DMS153 treated with DMSO at 0.1 percent for 48 hours (cell line): ENCODE results near the gene ZDHHC8.

ENCODE experiments used
- DNase-seq: peaks from one replicate; lab custom pipeline; 2025; ENCODE audit not compliant: unreplicated experiment; lab: John Stamatoyannopoulos, UW

ZDHHC8 gene

GRCh38 chr22:20177217-20177911, 45.8 kb downstream of the ZDHHC8 start:
- DNase-seq: no peak

- no peak for DNase-seq
These were observed 46.7 kb downstream of the ZDHHC8 start for GRCh38 chr22:20178075-20178914.

- DNase-seq: no peak
These were observed 47.3 kb downstream of the ZDHHC8 start for GRCh38 chr22:20178915-20179227.

- no peak for DNase-seq
These were observed 48.0 kb downstream of the ZDHHC8 start for GRCh38 chr22:20179455-20180244.

- no peak for DNase-seq
These were observed 48.6 kb downstream of the ZDHHC8 start for GRCh38 chr22:20180245-20180630.

GRCh38 chr22:20180640-20181039, 49.0 kb downstream of the ZDHHC8 start:
- no peak for DNase-seq

GRCh38 chr22:20181194-20181883, 49.7 kb downstream of the ZDHHC8 start:
- DNase-seq: no peak

GRCh38 chr22:20181884-20182236, 50.3 kb downstream of the ZDHHC8 start:
- DNase-seq: no peak

- DNase-seq: no peak
These were observed 50.8 kb downstream of the ZDHHC8 start for GRCh38 chr22:20182365-20182764.

GRCh38 chr22:20183101-20183500, 51.5 kb downstream of the ZDHHC8 start:
- no peak for DNase-seq

GRCh38 chr22:20183823-20184222, 52.2 kb downstream of the ZDHHC8 start:
- no peak for DNase-seq

- no peak for DNase-seq
These were observed 53.0 kb downstream of the ZDHHC8 start for GRCh38 chr22:20184501-20185165.

GRCh38 chr22:20185750-20186149, 54.1 kb downstream of the ZDHHC8 start:
- no peak for DNase-seq

GRCh38 chr22:20186183-20186870, 54.7 kb downstream of the ZDHHC8 start:
- DNase-seq: no peak

GRCh38 chr22:20186871-20187546, 55.4 kb downstream of the ZDHHC8 start:
- no peak for DNase-seq

GRCh38 chr22:20187777-20188566, 56.4 kb downstream of the ZDHHC8 start:
- DNase-seq: no peak

- no peak for DNase-seq
These were observed 56.9 kb downstream of the ZDHHC8 start for GRCh38 chr22:20188567-20188877.

- no peak for DNase-seq
These were observed 59.5 kb downstream of the ZDHHC8 start for GRCh38 chr22:20191000-20191515.

GRCh38 chr22:20191803-20192202, 60.2 kb downstream of the ZDHHC8 start:
- no peak for DNase-seq
